ENCODE results near the gene OR2Z1.

DNA sequence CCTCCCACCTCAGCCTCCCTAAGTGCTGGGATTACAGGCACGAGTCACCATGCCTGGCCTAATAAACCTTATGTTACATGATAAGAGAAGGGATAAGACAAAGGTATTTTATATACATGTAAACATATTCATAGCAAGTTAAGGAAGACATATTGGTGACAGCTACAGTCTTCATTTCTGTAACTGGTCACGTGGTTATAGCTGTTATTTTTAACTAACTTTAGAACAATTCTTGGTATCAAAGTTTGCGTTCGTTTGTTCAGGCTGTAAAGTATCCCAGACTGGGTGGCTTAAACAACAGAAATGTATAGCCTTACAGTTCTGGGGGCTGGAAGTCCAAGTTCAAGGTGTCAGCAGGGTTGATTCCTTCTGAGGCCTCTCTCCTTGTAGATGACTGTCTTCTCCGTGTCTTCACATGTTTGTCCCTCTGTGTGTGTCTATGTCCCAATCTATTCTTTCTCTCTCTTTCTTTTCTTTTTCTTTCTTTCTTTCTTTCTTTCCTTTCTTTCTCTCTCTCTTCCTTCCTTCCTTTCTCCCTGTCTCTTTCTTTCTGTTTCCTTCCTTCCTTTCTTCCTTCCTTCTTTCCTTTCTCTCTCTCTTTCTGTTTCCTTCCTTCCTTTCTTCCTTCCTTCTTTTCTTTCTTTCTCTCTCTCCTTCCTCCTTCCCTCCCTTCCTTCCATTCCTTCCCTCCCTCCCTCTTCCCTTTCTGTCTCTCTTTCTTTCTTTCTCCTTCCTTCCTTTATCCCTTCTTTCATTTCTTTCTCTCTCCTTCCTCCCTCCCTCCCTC lies 30.5 kb upstream of the OR2Z1 start:
- TF ChIP-seq, protein P1, sequence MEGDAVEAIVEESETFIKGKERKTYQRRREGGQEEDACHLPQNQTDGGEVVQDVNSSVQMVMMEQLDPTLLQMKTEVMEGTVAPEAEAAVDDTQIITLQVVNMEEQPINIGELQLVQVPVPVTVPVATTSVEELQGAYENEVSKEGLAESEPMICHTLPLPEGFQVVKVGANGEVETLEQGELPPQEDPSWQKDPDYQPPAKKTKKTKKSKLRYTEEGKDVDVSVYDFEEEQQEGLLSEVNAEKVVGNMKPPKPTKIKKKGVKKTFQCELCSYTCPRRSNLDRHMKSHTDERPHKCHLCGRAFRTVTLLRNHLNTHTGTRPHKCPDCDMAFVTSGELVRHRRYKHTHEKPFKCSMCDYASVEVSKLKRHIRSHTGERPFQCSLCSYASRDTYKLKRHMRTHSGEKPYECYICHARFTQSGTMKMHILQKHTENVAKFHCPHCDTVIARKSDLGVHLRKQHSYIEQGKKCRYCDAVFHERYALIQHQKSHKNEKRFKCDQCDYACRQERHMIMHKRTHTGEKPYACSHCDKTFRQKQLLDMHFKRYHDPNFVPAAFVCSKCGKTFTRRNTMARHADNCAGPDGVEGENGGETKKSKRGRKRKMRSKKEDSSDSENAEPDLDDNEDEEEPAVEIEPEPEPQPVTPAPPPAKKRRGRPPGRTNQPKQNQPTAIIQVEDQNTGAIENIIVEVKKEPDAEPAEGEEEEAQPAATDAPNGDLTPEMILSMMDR (IDR thresholded peaks at IDR 0.05), result no peak
- no peak for TF ChIP-seq POLR2A (IDR thresholded peaks at IDR 0.05)
